HG02610 (cell line): Measurements from ENCODE around the gene FAM229A.

Experiments used
- ATAC-seq: cut with Tn5 transposase; IDR thresholded peaks from one replicate; pipeline ENCODE4 v1.9.1; 2021; ENCODE audit warnings: mild to moderate bottlenecking, moderate library complexity; ENCODE audit not compliant: unreplicated experiment

The FAM229A gene

GRCh38 chr1:32350785-32351398 is 11.4 kb downstream of the FAM229A start:
- ATAC-seq = peak; percentile 24

- no peak for ATAC-seq
Measured at GRCh38 chr1:32349211-32349708, 13.0 kb downstream of the FAM229A start.

- no peak for ATAC-seq
Measured at GRCh38 chr1:32346532-32347157, 15.6 kb downstream of the FAM229A start.

- no peak for ATAC-seq
Measured at GRCh38 chr1:32345289-32345827, 16.9 kb downstream of the FAM229A start.

GRCh38 chr1:32342704-32343103 is 19.6 kb downstream of the FAM229A start:
- no peak for ATAC-seq

GRCh38 chr1:32341971-32342370 is 20.3 kb downstream of the FAM229A start:
- no peak for ATAC-seq

GRCh38 chr1:32341186-32341757 is 21.0 kb downstream of the FAM229A start:
- ATAC-seq = no peak

GRCh38 chr1:32339363-32339978 is 22.8 kb downstream of the FAM229A start:
- peak; percentile 43 for ATAC-seq

GRCh38 chr1:32338637-32339145 is 23.6 kb downstream of the FAM229A start:
- ATAC-seq = no peak

- ATAC-seq = no peak
Measured at GRCh38 chr1:32337855-32338636, 24.2 kb downstream of the FAM229A start.

GRCh38 chr1:32336963-32337675 is 25.2 kb downstream of the FAM229A start:
- ATAC-seq = peak; percentile 27

GRCh38 chr1:32336591-32336932 is 25.7 kb downstream of the FAM229A start:
- no peak for ATAC-seq

GRCh38 chr1:32335790-32336590 is 26.3 kb downstream of the FAM229A start, which contains the start of gene MARCKSL1:
Gene MARCKSL1, minus strand, starts transcription at chr1:32336233. Its CDS starts 200 bp downstream, at chr1:32336033.
- peak; percentile 34 for ATAC-seq

GRCh38 chr1:32335535-32335789 is 26.8 kb downstream of the FAM229A start:
- no peak for ATAC-seq

- ATAC-seq = no peak
Measured at GRCh38 chr1:32334864-32335534, 27.3 kb downstream of the FAM229A start.

- no peak for ATAC-seq
Measured at GRCh38 chr1:32334274-32334861, 27.9 kb downstream of the FAM229A start.

- no peak for ATAC-seq
Measured at GRCh38 chr1:32333251-32333963, 28.9 kb downstream of the FAM229A start.
